SW480 (cell line): ENCODE measurements around the gene TP53I13.

Experiments
- DNase-seq: peaks from one replicate; pipeline ENCODE4 v3.0.0-alpha.2; 2016; ENCODE audit warnings: low spot score

TP53I13 gene

GRCh38 chr17:29567304-29567553, 1.3 kb upstream of the TP53I13 start:
- no peak for DNase-seq

- DNase-seq: peak; percentile 76
These were observed 759 bp upstream of the TP53I13 start for GRCh38 chr17:29567554-29568330.

- no peak for DNase-seq
These were observed 897 bp downstream of the TP53I13 start for GRCh38 chr17:29569245-29569950.

- no peak for DNase-seq
These were observed 2.0 kb downstream of the TP53I13 start for GRCh38 chr17:29570521-29570920.

- no peak for DNase-seq
These were observed 3.0 kb downstream of the TP53I13 start for GRCh38 chr17:29571486-29571882.

GRCh38 chr17:29571883-29572681, 3.6 kb downstream of the TP53I13 start:
- DNase-seq: no peak

- no peak for DNase-seq
These were observed 4.4 kb downstream of the TP53I13 start for GRCh38 chr17:29572691-29573557.

GRCh38 chr17:29573558-29573869, 5.0 kb downstream of the TP53I13 start:
- DNase-seq: no peak

GRCh38 chr17:29573871-29574731, 5.6 kb downstream of the TP53I13 start:
- no peak for DNase-seq

GRCh38 chr17:29574732-29575510, 6.4 kb downstream of the TP53I13 start:
- DNase-seq: peak; percentile 40

- no peak for DNase-seq
These were observed 7.2 kb downstream of the TP53I13 start for GRCh38 chr17:29575511-29576213.

- no peak for DNase-seq
These were observed 7.9 kb downstream of the TP53I13 start for GRCh38 chr17:29576214-29577000.

GRCh38 chr17:29577001-29577370, 8.5 kb downstream of the TP53I13 start:
- no peak for DNase-seq

- DNase-seq: no peak
These were observed 9.1 kb downstream of the TP53I13 start for GRCh38 chr17:29577385-29578211.

GRCh38 chr17:29578626-29579485, 10.4 kb downstream of the TP53I13 start:
- no peak for DNase-seq

- peak; percentile 76 for DNase-seq
These were observed 11.6 kb downstream of the TP53I13 start for GRCh38 chr17:29579866-29580771.
